Mucosa of descending colon (tissue), 3 donors: ENCODE measurements around the gene RPRD2. TPM values are rescaled to one million over a fixed set of nuclear protein-coding genes. Genes with fewer than 3 reads are reported as not detected.

Source experiments
- ATAC-seq: fragments of 200-7000 bp; cut with Tn5 transposase; one replicate; pipeline ENCODE4 v1.9.1; 2020; ENCODE audit warnings: mild to moderate bottlenecking, moderate library complexity
- DNase-seq, 3 donors: peaks; one replicate each; pipeline ENCODE4 v3.0.0-alpha.2; 2020
- H3K36me3 ChIP-seq: fragments of 200-600 bp; one replicate; pipeline ENCODE4 v1.8.0; 2021; ENCODE audit warnings: low read depth, mild to moderate bottlenecking
- H3K4me1 ChIP-seq: fragments of 200-600 bp; one replicate; pipeline ENCODE4 v1.8.0; 2021; ENCODE audit warnings: low read depth, mild to moderate bottlenecking
- H3K4me3 ChIP-seq: fragments of 200-600 bp; one replicate; pipeline ENCODE4 v1.8.0; 2021; ENCODE audit warnings: mild to moderate bottlenecking
- H3K9me3 ChIP-seq: fragments of 200-600 bp; one replicate; pipeline ENCODE4 v1.8.0; 2021; ENCODE audit warnings: mild to moderate bottlenecking
- intact Hi-C, 2 donors: fragments of 100-400 bp; cut with DNase I in 1 of 2; cut with micrococcal nuclease in 1 of 2; formaldehyde crosslinking; loops; one replicate each; pipeline versions ENCODE4 v1.11.0 to v1.11.1; 2022; cut with DNase I, micrococcal nuclease
- total RNA-seq, 3 donors: library from RNA; stranded (reverse); fragmentation: NEBNext Ultra II Directional in 2 of 3; extraction: Animal tissue kit (Norgen Biotek cat#: 25700) in 2 of 3; gene quantifications; one replicate each; pipeline versions ENCODE4 v1.2.1 to v1.2.4, GENCODE V29; 2021 to 2023
- TF ChIP-seq, protein P1 (sequence below): fragments of 200-600 bp; IDR thresholded peaks from one replicate; pipeline ENCODE4 v1.8.0; 2022; ENCODE audit warnings: antibody characterized with exemption, mild to moderate bottlenecking
- donor health status: DM: no; HTN: no; CAD: no; lungs with moderate emphysema.
- donor health status: DM: no; HTN: no; CAD: no.
- donor health status: DM: no; HTN: yes; CAD: no.

The RPRD2 gene
- total RNA-seq, 3 donors from 2014 or later = 28.3 to 43.1 (median 32.4) TPM

DNA sequence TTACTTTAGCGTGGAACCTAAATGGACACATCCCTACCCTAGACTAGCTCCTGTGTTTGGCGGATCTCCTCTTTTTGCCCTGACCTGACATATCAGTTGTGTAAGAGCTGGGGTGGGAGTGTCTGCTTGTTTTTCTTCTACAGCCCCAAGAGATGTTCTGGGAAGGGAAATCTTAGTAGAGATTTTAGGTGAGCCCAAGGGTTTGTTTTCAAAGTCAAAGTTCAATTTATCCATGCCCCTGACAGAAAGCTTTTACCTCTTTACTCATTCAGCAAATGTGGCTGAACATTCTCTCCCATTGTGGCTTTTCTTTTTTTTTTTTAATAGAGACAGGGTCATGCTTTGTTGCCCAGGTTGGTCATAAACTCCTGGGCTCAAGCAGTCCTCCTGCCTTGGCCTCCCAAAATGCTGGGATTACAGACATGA is 116.0 kb downstream of the RPRD2 start:
- H3K4me3 ChIP-seq = no peak overlapping the region
- H3K4me1 ChIP-seq = peaks cover 7% of the 10 kb centered on the region
- no peaks in the 10 kb centered on the region for H3K9me3 ChIP-seq
- TF ChIP-seq, protein P1, sequence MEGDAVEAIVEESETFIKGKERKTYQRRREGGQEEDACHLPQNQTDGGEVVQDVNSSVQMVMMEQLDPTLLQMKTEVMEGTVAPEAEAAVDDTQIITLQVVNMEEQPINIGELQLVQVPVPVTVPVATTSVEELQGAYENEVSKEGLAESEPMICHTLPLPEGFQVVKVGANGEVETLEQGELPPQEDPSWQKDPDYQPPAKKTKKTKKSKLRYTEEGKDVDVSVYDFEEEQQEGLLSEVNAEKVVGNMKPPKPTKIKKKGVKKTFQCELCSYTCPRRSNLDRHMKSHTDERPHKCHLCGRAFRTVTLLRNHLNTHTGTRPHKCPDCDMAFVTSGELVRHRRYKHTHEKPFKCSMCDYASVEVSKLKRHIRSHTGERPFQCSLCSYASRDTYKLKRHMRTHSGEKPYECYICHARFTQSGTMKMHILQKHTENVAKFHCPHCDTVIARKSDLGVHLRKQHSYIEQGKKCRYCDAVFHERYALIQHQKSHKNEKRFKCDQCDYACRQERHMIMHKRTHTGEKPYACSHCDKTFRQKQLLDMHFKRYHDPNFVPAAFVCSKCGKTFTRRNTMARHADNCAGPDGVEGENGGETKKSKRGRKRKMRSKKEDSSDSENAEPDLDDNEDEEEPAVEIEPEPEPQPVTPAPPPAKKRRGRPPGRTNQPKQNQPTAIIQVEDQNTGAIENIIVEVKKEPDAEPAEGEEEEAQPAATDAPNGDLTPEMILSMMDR = no peak
- H3K36me3 ChIP-seq = no peaks in the 10 kb centered on the region
- DNase-seq = no peak
- ATAC-seq = no peak
- intact Hi-C loops = no loop called here

DNA sequence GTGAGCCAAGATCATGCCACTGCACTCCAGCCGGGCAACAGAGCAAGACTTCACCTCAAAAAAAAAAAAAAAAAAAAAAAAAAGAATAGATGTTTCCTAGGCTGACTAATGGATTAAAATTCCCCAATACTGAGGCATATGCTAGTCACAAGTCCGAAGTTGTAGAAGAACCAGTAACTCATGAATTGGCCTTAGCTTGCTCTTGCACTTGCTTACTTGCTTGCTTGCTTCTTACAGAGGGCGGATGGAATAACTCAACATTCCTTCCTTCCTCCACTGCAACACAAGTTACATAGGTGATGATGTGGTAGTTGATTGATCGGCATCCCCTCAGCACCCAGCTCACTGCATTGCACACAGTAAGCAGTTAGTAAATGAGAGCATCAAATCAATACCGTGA is 120.5 kb downstream of the RPRD2 start:
- intact Hi-C loops = no loop called here
- no peak for DNase-seq

DNA sequence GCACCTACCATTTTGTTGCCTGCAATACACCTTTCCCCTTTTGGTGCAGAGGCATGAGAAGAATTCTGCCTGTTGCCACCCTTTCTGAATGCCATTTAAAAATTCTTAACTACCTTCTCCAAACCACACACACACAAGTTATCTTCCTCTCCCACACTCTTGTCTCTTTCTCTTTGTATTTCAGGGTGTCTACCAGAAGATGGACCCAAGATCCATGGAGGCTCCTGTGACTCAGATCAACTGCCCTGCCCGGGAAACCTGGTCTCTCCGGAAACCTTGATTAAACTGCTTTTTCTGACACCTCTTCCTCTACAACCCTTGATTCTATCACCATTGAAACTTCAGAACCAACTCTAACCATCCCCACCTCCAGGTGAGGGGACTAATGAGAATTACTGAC is 120.9 kb downstream of the RPRD2 start:
- intact Hi-C loops = no loop called here
- ATAC-seq = peak; percentile 28

More for the DNA sequence above, 120.5 kb downstream of the RPRD2 start:
- peaks cover 7% of the 10 kb centered on the region for H3K4me1 ChIP-seq
- no peak overlapping the region for H3K4me3 ChIP-seq
- no peaks in the 10 kb centered on the region for H3K9me3 ChIP-seq
- no peaks in the 10 kb centered on the region for H3K36me3 ChIP-seq
- no peak for ATAC-seq
- TF ChIP-seq, protein P1 = no peak

DNA sequence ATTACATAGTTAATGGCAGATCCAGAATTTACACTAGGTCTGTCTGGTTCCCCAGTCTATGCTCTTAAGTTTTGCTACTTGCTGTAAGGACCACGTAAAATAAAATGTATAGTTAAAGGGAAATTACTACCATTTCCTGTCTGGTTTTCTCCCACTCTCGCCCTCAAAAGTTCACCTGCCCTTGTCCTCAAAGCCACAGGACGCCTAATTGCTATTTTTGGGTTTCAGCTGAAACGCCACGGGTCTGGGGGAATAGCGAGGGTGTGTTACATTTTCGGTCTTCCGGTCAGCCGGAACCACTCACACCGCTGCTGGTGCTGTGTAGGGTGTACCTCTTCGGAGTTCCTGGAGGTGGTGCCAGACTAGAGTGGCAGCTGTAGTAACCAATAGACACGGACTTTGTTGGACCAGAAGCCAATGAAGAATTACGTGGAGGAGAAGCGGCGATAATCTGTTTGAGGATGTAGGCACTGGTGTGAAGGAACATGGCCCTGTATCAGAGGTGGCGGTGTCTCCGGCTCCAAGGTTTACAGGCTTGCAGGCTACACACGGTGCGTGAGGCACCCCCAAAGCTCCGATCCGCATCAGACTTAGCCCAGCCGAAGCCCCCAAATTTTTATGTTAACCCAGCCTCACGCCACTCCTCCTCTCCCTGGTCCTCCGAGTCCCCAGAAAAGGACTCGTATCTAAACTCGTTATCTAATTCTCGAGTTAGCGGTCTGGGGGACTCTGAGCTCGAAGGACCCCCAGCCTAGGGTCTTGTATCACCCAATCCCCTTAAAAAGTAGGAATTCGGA is 123.2 kb downstream of the RPRD2 start, which contains the start of gene TARS2:
TSS of gene TARS2 (plus strand) at position 454 of the 797 bp plus-strand sequence. CDS start at position 486, 32 bp downstream.
- Histone ChIP-seq H3K36me3 (no peaks in the 10 kb centered on the region), H3K4me3 (peak within 1 kb of the TSS; percentile 47), H3K9me3 (no peaks in the 10 kb centered on the region), H3K4me1 (peaks cover 7% of the 10 kb centered on the region)
- intact Hi-C loops = no loop called here
- TF ChIP-seq, protein P1 = peak; percentile 50
- DNase-seq (peak; percentile 90 to 98 (median 90)), ATAC-seq (peak; percentile 100)

More for the DNA sequence above, 120.9 kb downstream of the RPRD2 start:
- no peak overlapping the region for H3K4me3 ChIP-seq
- peaks cover 7% of the 10 kb centered on the region for H3K4me1 ChIP-seq
- DNase-seq = peak in 1 of 3 donors; percentile 16
- no peaks in the 10 kb centered on the region for H3K36me3 ChIP-seq
- TF ChIP-seq, protein P1 = no peak
- H3K9me3 ChIP-seq = no peaks in the 10 kb centered on the region

DNA sequence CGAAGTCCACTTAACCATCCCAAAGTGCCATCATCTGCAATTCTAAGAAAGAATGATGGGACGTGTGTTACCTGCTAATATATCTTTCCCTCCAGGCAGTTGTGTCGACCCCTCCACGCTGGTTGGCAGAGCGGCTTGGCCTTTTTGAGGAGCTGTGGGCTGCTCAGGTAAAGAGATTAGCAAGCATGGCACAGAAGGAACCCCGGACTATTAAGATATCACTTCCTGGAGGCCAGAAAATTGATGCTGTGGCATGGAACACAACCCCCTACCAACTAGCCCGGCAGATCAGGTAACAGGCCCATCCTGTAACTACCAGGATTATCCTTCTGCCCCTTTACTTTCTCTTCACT is 123.8 kb downstream of the RPRD2 start:
- TF ChIP-seq, protein P1 = no peak
- Histone ChIP-seq H3K36me3 (no peaks in the 10 kb centered on the region), H3K4me3 (peak overlapping the region; percentile 47), H3K4me1 (peaks cover 7% of the 10 kb centered on the region), H3K9me3 (no peaks in the 10 kb centered on the region)
- intact Hi-C loops = no loop called here
- DNase-seq = no peak
- peak; percentile 10 for ATAC-seq
